Panc1 (cell line): Measurements from ENCODE around the gene KIF25. TPM values are rescaled to one million over a fixed set of nuclear protein-coding genes. Genes with fewer than 3 reads are reported as not detected.

Experiments
- ATAC-seq: fragments of 200-7000 bp; cut with Tn5 transposase; 2 replicates; pipeline ENCODE4 v1.9.1; 2020; ENCODE audit warnings: mild to moderate bottlenecking, moderate library complexity
- BruUV-seq: library from RNA; stranded (reverse); fragments of 400-500 nt; replicated peaks from 2 replicates; lab custom pipeline; 2021; lab: Mats Ljungman, UMichigan
- CTCF ChIA-PET: fragments of 300-600 bp; sonication (Branson Sonifier 250); formaldehyde crosslinking; loops from one replicate; lab custom pipeline; 2022; ENCODE audit warnings: antibody characterized with exemption; lab: Charles Lee
- POLR2A ChIA-PET: fragments of 300-600 bp; sonication (Branson Sonifier 250); formaldehyde crosslinking; loops from one replicate; lab custom pipeline; 2022; ENCODE audit warnings: antibody characterized with exemption; lab: Charles Lee
- DNase-seq: peaks from one replicate; pipeline ENCODE4 v3.0.0-alpha.2; 2010; ENCODE audit warnings: low read depth, low spot score
- H3K27ac ChIP-seq: 2 replicates; pipeline ENCODE4 v1.5.1; 2011; ENCODE audit warnings: mild to moderate bottlenecking, low read length, inconsistent platforms
- H3K27me3 ChIP-seq: fragments of 200-500 bp; sonication (Bioruptor generic); 2 replicates; pipeline ENCODE4 v1.6.0; 2014; ENCODE audit warnings: low read length, inconsistent platforms; ENCODE audit not compliant: control insufficient read depth, insufficient read depth
- H3K36me3 ChIP-seq: fragments of 200-500 bp; sonication (Bioruptor generic); 2 replicates; pipeline ENCODE4 v1.5.1; 2014; ENCODE audit warnings: inconsistent platforms, mild to moderate bottlenecking, low read length, moderate library complexity; ENCODE audit not compliant: control insufficient read depth, insufficient read depth
- H3K4me1 ChIP-seq: 2 replicates; pipeline ENCODE4 v1.5.1; 2011; ENCODE audit warnings: inconsistent platforms, mild to moderate bottlenecking, low read length, moderate library complexity; ENCODE audit not compliant: control insufficient read depth, insufficient read depth
- H3K4me3 ChIP-seq, 2 experiments: 2 replicates each; pipeline ENCODE4 v1.5.1; 2011 to 2012; ENCODE audit warnings: low read depth in 2 of 2, low read length in 2 of 2, mild to moderate bottlenecking in 2 of 2, inconsistent platforms in 1 of 2, moderate library complexity in 1 of 2
- H3K9me3 ChIP-seq: fragments of 200-500 bp; sonication (Bioruptor generic); 2 replicates; pipeline ENCODE4 v1.5.1; 2014; ENCODE audit warnings: low read depth, mild to moderate bottlenecking, inconsistent platforms, low read length, moderate library complexity; ENCODE audit not compliant: control insufficient read depth, insufficient read depth
- POLR2AphosphoS5 ChIP-seq: IDR thresholded peaks from 2 replicates; pipeline ENCODE4 v1.6.1; 2012; ENCODE audit warnings: mild to moderate bottlenecking, low read depth, low read length, moderate library complexity
- SIN3A ChIP-seq: IDR thresholded peaks from 2 replicates; pipeline ENCODE4 v1.6.1; 2012; ENCODE audit warnings: low read depth, mild to moderate bottlenecking, low read length, moderate library complexity, borderline replicate concordance; ENCODE audit not compliant: insufficient read depth
- TCF7L2 ChIP-seq: IDR thresholded peaks from 2 replicates; pipeline ENCODE4 v1.6.1; 2011; ENCODE audit warnings: mild to moderate bottlenecking, low read depth, low read length, inconsistent platforms
- in situ Hi-C: cut with HindIII; loops from 2 replicates; pipeline ENCODE4 v1.10.0; 2016; ENCODE audit warnings: low sequenced_read_pairs, low pct_unique_long_range_greater_than_20kb
- intact Hi-C: fragments of 100-400 bp; cut with micrococcal nuclease; formaldehyde crosslinking; loops from one replicate; pipeline ENCODE4 v1.10.0; 2022; ENCODE audit not compliant: unreplicated experiment
- total RNA-seq: library from RNA; stranded (reverse); gene quantifications from one replicate; pipeline ENCODE4 v1.2.1, GENCODE V29; 2021; ENCODE audit not compliant: unreplicated experiment
- TF ChIP-seq, protein P1 (sequence below): fragments of 450-650 bp; IDR thresholded peaks from 2 replicates; pipeline ENCODE4 v1.5.1; 2017; ENCODE audit warnings: mild to moderate bottlenecking
- TF ChIP-seq, protein P2 (sequence below), 2 experiments: IDR thresholded peaks; 2 replicates each; pipeline ENCODE4 v1.6.1; 2011 to 2012; ENCODE audit warnings: low read depth in 2 of 2, control low read depth in 1 of 2, low read length in 1 of 2, mild to moderate bottlenecking in 1 of 2, moderate library complexity in 1 of 2; ENCODE audit not compliant: insufficient read depth in 1 of 2

KIF25 gene
- total RNA-seq, 1 experiment from 2014 or later: 0.44 TPM

DNA sequence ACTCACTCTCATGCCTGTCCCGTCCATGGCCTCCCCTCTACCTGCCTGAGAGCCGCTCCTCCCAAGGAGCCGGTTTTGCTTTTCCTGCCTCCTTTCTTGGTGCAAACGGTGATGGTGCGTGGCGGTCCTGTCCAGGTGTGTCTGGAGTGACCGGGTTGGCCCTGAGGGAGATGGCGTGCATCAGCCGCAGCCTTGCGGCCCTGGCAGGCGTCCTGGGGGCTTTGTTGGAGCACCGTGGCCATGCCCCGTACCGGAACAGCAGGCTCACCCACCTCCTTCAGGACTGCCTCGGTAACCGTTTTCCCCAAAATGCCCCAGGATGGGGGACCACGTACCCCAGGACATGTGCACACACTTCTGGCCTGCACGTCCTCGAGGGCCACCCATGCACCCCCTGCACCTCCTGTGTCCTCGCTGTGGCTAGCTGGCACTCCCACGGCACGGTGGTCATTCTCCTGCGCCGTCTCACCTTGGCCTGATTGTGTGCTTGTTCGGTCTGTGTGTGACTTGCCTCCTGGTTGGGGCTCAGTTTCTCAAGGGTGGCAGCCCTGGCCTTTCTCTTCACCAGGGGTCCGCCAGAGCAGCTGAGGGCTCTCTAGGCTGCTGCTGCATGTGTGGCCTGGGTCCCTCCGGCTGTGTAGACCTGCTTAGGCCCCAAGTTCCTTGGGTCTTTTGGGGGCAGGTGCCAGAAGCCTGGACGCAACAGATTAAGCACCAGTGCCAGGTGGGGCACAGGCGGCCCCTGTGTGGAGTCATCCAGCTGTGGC, 45.1 kb downstream of the KIF25 start:
- ChIA-PET POLR2A (no interaction called here), CTCF (no interaction called here)
- BruUV-seq: no TSS peak
- intact Hi-C loops: no loop called here
- H3K9me3 ChIP-seq: no peaks in the 10 kb centered on the region
- DNase-seq: no peak
- TF ChIP-seq SIN3A (no peak), POLR2AphosphoS5 (no peak)
- TF ChIP-seq, protein P1, sequence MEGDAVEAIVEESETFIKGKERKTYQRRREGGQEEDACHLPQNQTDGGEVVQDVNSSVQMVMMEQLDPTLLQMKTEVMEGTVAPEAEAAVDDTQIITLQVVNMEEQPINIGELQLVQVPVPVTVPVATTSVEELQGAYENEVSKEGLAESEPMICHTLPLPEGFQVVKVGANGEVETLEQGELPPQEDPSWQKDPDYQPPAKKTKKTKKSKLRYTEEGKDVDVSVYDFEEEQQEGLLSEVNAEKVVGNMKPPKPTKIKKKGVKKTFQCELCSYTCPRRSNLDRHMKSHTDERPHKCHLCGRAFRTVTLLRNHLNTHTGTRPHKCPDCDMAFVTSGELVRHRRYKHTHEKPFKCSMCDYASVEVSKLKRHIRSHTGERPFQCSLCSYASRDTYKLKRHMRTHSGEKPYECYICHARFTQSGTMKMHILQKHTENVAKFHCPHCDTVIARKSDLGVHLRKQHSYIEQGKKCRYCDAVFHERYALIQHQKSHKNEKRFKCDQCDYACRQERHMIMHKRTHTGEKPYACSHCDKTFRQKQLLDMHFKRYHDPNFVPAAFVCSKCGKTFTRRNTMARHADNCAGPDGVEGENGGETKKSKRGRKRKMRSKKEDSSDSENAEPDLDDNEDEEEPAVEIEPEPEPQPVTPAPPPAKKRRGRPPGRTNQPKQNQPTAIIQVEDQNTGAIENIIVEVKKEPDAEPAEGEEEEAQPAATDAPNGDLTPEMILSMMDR: no peak
- TF ChIP-seq, protein P2, sequence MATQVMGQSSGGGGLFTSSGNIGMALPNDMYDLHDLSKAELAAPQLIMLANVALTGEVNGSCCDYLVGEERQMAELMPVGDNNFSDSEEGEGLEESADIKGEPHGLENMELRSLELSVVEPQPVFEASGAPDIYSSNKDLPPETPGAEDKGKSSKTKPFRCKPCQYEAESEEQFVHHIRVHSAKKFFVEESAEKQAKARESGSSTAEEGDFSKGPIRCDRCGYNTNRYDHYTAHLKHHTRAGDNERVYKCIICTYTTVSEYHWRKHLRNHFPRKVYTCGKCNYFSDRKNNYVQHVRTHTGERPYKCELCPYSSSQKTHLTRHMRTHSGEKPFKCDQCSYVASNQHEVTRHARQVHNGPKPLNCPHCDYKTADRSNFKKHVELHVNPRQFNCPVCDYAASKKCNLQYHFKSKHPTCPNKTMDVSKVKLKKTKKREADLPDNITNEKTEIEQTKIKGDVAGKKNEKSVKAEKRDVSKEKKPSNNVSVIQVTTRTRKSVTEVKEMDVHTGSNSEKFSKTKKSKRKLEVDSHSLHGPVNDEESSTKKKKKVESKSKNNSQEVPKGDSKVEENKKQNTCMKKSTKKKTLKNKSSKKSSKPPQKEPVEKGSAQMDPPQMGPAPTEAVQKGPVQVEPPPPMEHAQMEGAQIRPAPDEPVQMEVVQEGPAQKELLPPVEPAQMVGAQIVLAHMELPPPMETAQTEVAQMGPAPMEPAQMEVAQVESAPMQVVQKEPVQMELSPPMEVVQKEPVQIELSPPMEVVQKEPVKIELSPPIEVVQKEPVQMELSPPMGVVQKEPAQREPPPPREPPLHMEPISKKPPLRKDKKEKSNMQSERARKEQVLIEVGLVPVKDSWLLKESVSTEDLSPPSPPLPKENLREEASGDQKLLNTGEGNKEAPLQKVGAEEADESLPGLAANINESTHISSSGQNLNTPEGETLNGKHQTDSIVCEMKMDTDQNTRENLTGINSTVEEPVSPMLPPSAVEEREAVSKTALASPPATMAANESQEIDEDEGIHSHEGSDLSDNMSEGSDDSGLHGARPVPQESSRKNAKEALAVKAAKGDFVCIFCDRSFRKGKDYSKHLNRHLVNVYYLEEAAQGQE (IDR thresholded peaks at IDR 0.05; ENCODE audit: insufficient read depth in 1 of 2, low read depth in 2 of 2, low read length in 1 of 2): no peak
- no peaks in the 10 kb centered on the region for H3K36me3 ChIP-seq
- H3K4me1 ChIP-seq: no peaks in the 10 kb centered on the region
- no peak for ATAC-seq
- no peak overlapping the region for H3K27ac ChIP-seq
- H3K27me3 ChIP-seq: no peaks in the 10 kb centered on the region
- in situ Hi-C loops: no loop called here
- no peak overlapping the region for H3K4me3 ChIP-seq

DNA sequence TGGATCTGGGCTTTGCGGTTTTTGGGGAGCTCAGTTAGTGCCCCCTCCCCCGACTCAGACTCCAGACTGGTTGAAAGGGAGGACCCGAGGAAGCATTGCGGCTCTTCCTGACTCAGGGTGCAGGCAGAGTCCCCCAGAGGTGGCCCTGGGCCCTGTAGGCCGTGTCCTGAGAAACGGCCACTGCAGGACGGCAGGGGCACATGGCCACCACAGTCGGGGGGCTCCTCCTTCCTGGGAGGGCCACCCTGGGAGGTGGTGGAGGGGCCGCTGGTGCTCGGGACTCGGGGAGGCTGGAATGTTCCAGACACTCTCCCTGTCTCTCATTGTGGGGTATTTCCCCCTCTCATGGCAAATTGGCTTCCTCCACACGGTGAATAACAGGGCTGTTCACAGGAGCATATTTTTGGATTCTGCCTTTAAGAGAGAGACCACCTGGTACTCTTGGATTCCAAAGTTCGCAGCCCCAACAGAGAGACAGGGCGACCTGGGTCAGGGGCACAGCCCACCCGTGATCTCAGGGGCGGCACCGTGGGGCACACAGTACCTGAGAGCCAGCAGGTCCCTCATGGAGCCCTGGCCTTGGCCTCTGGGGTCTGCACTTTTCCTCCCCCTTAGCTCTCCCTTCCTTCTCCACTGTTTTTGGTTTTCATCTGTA, 45.8 kb downstream of the KIF25 start:
- BruUV-seq: no TSS peak
- CTCF ChIA-PET: no interaction called here

More for the DNA sequence above, 45.8 kb downstream of the KIF25 start:
- Histone ChIP-seq H3K27me3 (no peaks in the 10 kb centered on the region), H3K4me1 (no peaks in the 10 kb centered on the region), H3K4me3 (no peak overlapping the region), H3K36me3 (no peaks in the 10 kb centered on the region), H3K9me3 (no peaks in the 10 kb centered on the region), H3K27ac (no peak overlapping the region; the same call in 1 of the 2 replicates)
- in situ Hi-C loops: no loop called here
- DNase-seq: no peak
- POLR2A ChIA-PET: no interaction called here
- intact Hi-C loops: no loop called here
- ATAC-seq: no peak
- TF ChIP-seq SIN3A: no peak
- TF ChIP-seq, protein P1: no peak
- no peak for TF ChIP-seq TCF7L2
- TF ChIP-seq POLR2AphosphoS5: no peak
- TF ChIP-seq, protein P2 (IDR thresholded peaks at IDR 0.05; ENCODE audit: insufficient read depth in 1 of 2, low read depth in 2 of 2, low read length in 1 of 2): no peak
